Measurements from ENCODE around the gene SEPTIN12.

The SEPTIN12 gene, protein sequence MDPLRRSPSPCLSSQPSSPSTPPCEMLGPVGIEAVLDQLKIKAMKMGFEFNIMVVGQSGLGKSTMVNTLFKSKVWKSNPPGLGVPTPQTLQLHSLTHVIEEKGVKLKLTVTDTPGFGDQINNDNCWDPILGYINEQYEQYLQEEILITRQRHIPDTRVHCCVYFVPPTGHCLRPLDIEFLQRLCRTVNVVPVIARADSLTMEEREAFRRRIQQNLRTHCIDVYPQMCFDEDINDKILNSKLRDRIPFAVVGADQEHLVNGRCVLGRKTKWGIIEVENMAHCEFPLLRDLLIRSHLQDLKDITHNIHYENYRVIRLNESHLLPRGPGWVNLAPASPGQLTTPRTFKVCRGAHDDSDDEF

DNA sequence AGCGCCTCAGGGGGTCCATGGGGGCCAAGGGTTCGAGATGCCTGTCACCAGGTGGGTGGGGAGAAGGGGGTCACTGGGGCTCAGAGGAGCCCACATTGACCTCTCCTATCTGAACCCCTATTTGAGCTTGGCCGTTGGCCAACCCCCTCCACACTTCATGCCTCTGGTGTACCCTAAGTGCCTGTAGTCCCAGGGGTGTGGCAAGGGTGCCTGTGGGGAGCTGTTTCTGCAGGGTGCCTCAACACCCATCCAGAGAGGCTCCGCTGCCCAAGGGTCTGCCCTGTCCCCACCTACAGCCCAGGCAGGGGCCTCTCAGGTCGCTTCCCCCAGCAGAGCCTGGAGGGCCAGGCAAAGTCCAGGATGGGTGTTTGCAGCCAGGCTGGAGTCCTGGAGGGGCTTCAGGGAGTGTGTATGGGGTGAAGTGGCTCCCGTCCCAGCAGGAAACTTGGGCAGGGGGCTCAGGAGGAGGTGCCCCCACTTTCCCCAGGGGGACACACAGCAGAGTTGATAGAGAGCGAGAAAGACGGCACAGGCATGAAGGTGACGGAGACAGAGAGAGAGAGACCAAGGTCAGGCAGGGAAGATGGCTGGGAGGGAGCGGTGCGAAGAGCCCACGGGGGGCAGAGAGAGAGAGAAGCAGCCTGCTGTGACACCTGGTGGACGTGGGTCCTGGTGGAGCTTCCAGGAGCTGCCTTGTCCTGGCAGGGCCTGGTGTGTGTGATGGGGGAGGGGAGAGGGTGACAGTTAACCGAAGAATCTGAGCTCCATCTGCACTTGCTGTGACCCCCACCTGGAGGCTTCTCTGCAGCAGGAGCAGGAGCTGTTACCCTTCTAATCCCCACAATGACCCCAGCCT, at the start of gene SEPTIN12:
SEPTIN12 (minus strand) TSS at position 719 of the 856 bp plus-strand sequence; CDS start at position 19, 700 bp downstream.
- DNase-seq, result no peak

DNA sequence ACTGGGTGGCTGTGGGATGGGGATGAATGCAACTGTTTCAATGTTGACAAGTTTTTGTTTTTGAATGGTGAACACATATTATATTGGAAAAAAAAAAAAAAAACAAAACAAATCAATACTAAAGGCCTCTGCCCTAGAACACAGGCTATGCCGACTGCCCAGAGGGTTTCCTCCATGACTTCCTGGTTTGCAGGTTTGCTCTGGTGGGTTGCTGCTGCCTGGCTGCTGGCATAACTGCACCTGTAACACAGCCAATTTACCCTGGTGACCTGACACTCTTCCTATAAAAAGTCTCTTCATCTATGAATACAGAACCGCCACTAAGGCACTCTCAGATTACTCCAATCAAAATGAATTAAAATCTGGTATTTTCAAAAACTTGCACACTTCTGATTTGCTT, 48.6 kb upstream of the SEPTIN12 start:
- DNase-seq, result no peak

DNA sequence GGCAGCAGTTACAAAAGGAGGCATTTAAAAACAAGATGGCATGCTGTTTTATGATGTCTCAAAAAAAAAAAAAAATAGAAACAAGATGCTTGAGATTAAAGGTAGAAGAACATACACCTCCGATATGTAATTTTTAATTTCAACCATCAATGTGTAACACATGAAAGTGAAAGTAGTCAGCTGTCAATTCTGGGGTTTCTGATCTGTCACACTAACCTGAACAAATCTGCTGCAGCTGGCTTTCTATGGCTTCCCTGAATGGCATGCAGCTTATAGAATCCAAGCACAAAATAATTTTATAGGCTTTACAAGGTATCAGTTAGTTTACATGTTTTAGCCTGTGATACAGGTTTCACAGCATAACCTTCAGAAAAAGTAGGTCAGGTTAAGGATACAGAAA, 45.4 kb upstream of the SEPTIN12 start:
- DNase-seq, result no peak

DNA sequence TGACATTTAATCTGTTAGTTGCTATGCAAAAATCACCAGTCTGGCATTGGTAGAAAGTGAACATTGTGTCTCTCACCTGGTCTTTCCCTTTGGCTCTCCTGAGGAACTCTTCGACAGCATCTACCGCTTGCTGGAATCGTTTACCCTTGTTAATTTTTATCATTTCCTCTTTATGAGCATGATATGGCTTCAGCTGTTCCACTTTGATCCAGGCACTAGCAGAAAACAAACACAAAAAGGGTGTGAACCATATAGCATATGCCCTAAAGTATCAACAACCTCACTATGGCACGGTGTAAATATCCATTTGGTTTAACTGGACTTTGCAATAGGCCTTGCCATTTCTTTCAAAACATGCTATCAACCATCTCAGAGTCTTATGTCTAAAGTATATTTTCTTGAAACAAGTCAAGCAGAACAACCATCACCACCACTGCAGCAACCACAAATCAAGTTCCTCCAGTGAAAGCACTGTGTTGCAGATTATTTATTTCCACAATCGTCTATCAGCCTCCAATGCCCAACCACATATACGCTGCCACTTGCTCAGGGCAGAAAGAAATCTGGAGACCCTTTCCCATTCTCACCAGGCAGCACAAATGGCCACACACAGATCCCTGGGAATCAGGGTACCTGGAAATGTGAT, 44.7 kb upstream of the SEPTIN12 start:
- DNase-seq, result no peak

DNA sequence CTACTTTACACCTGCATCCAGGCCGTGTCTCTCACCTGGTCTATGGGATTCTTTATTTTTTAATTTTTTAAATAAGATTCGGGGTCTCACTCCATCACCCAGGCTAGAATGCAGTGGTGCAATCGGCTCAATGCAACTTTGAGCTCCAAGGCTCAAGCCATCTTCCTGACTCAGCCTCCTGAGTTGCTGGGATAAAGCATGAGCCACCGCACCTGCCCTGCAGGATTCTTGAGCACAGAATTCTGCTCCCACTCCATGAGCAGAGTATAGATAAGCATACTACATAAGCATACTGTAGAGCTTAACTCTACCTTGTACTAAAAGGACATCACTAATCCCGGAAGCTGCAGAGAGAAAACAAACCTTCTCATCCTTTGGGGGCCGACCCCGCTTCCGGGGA, 43.5 kb upstream of the SEPTIN12 start:
- DNase-seq, result no peak

DNA sequence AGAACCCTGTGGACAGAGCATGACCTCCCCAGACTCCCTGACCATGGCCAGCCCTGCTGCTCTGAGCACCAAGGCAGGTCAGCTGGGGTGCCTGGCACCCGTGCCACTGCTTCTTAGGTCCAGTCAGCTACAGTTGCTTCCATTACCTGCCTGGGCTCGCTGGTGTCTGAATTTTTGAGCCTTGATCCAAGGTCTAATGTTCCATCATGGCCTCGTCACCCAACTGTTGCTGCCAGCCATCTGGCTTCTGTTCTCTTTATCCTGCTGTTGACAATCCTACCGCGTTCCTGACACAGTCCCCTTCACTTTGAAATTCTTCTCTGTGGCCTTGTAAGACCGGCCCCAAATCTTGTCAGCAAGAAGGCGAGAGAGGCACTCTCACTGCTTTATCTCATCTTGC, 42.3 kb upstream of the SEPTIN12 start:
- DNase-seq, result no peak

DNA sequence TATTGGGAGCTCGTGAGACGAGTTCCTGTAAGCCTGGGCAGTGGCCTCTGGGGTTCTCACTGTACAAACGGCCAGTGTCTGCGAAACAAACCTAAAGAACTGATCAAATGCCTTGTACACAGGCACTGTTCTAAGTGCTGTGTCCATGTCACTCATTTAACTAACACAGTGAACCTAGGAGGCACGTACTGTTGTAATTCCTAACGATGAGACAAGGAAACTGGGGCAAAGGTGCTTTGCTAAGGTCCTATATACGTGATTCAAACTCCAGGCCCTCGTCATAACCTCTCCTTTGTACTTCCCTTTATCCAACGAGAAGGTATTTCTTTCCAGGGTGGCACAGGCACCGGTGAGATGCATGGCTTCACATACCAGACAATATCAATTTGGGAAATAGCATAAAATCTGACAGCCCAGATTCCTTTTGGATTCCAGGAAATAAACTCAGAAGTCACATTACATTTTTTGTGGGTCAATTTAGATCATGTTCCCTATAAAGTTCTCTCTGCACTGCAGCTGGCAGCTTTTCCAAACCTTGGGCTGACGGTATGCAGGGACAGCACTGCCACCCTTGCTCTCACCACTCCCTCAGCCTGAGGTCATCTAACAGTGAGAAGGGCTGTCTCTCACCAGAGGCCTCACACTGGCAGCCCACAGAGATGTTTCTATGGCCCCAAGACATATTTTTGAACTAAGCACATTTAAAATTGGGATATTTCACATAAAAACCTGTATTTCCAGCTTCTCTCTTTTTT, 40.6 kb upstream of the SEPTIN12 start:
- no peak for DNase-seq

DNA sequence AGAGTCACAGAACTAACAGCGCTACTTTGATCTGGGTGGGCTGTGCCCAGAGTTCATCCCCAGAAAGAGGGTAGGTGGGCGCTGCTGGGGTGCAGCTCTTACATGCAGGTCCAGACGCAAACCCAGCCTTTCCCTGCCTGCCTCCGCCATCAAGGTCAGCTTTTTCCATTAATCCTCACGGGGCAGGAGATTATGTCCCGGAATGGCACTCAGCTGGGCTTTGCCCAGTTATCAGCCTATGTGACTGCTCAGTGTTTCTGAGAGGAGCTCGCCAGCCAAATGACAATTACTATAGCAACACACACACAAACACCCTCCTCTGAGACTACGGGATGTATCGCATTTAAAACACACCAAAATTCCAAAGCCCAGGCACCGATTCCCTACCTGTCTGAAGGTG, 38.8 kb upstream of the SEPTIN12 start:
- DNase-seq, result no peak

DNA sequence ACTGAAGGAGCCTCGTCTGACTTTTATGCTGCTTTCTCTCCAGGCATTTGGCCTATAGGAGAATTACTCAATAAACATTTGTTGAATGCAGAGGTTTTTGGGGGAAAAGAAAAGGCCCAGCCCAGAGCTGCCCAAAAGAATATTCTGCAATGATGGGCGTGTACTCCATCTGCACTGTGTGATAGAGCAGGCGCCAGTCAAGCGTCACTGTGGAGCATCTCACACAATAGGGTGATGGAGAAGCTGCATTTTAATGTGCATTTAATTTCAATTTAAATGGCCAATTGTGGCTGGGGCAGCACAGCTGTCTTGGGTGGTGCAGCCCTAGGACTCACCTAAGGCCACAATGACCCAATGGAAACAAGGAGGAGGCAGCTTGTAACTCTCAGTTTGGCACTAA, 38.4 kb upstream of the SEPTIN12 start:
- DNase-seq, result no peak

DNA sequence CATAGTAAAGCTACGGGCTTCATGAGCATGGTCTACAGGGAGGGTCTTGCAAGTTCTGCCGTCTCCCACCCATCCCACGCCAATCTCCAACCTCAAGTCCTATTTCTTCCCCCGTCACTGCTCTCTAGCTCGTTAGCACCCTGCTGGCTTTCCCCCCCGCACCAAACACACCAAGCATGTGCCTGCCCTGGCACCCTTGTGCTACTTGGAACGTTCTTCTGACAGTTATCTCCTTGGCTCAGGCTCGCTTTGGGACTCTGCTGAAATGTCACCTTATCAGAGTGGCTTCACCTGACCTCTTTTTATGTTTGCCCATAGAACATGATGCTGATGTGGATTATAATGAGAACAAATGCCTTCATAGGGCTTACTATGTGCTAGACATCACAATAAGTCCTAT, 37.1 kb upstream of the SEPTIN12 start:
- no peak for DNase-seq

DNA sequence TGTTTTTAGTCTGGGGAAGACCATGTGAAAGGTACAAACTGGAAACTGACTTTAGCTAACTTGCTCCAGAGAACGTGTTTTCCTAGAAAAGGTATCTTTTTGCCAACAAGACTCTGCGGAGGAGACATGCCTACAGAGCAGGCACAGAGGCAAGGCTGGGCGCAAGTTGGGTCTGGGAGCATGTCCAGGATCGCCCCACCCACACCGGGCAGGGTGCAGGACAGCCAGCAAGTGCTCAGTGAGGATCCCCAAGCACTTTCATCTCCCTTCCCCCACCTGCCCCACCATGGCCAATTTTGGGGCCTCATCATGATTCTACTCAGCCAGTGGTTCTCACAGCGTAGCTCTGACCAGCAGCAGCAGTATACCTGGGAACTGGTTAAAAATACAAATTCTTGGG, 32.5 kb upstream of the SEPTIN12 start:
- DNase-seq, result no peak

DNA sequence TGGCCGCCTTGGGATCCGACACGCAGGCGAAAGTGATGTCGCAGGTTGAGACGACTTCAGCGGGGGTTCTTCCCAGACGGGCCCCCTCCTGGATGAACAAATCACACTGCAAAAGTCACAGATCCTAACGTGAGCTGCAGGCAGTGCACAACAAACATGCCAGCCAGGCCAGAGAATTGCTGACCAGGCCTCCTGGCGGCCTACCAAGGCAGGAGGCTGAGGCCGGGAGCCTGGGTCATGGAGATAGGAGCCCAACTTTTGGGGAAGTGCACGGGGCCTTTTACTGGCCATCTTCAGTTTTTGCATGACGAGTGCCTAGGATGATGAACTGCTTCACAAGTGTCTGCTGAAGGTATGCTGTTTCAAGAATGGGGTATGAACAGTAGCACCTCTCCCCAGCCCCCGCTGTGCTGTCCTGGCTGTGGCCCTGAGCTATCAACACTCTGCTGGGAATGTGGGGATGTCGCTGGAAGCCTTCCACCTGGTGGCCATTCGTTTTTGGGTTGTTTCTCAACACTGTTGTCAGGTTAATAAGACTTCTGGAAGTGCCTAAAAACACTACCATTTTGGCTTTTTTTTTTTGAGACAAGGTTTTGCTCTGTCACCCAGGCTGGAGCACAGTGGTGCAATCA, 26.5 kb upstream of the SEPTIN12 start:
- DNase-seq, result no peak

DNA sequence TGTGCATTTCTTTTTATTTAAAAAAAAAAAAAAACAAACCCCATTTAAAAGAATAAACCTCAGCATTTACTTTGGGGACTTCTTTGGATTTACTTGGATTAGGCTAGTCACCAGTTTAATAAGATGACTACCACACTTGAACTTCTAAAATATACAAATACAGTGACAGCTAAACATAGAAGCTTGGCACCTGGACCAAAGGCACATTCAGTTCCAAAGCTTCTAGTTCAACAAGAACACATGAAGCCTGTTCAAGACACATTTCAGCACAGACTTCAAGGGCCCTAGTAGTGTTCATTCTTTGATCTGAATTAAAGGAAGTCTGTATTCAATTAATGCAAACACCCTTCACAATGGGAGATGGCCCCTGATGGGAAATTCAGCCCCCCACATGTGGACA, 25.9 kb upstream of the SEPTIN12 start:
- DNase-seq, result no peak

DNA sequence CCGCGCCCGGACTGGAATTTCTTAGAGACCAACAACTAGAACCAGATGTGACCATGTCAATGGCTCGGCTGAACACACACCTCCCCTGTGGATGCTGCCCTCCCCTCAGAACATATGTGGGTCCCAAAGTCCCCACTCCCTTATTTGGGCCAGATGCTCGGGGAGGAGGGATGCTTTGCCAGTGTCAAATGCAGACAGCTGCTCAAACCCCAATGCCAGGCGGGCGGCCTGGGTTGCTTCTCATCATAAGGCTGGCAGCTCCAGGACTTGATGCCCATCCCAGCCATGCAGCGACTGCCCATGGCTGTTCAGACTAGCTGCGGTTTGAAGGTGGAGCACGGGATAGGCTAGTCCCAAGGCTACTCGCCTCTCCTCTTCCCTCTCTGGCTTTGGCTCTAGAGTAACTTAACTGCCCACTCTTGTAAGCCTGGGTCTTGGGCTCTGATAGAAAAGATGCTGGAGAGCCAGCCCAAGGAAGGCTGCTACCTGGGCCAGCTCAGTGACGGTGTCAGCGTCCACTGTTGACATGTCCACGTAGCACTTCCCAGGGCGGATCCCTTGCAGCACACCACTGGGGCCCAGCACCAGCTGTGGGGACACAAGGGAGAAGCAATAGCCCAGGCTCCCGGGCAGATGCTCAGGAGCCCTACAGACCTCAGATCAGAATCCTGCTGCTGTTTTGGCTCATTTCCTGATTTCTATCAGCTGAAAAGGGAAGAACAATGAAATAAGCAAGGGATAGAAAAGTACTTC, 25.3 kb upstream of the SEPTIN12 start:
- DNase-seq, result no peak

DNA sequence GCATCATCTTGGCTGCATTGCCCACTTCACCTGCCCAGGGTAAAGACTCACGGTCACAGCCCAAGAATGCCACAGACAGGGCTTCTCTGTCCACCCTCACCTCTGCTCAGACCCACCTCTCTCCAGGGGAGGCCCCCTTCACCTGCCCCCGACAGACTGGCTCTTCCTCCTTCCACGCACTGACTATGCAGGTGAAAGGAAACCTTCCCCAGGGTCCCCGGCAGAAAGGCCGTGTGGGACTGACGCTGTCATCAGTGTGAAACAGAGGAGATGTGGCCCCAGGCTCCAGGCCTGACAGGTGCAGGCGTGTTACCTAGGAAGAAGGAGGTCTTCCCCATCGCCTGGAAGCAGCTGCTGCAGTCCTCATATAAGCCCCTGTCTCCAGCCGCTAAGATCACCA, 23.6 kb upstream of the SEPTIN12 start:
- DNase-seq, result no peak

DNA sequence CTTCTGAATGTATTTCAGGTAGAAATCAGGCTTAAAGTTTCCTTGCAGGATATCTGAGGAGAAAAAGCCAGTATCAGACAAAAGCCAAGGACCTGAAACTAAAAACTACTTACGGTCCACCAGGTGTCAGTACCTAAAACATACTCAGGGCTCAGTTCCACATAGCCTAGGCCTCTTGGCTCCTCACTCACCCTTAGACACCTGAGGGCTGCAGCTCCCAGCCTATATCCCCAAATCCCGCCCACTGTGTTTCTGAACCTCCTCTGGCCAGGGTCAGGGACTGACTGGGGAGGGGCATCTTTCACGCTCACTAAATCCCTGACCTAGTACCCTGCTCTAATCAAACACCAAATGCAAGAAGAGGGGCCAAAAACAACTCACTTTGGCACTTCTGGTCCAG, 23.1 kb upstream of the SEPTIN12 start:
- no peak for DNase-seq

DNA sequence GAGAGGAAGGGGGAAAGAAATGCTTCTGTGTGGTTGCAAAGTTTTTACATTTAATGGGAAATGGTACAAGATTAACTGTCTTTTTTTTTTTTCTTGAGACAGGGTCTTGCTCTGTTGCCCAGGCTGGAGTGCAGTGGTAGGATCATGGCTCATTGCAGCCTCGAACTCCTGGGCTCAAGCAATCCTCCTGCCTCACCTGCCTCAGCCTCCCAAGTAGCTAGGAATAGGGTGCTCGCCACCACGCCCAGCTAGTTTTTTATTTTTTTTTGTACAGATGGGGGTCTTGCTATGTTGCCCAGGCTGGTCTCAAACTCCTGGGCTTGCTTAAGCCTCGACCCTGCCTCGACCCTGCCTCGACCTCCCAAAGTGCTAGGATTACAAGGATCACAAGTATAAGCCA, 18.1 kb upstream of the SEPTIN12 start:
- no peak for DNase-seq

DNA sequence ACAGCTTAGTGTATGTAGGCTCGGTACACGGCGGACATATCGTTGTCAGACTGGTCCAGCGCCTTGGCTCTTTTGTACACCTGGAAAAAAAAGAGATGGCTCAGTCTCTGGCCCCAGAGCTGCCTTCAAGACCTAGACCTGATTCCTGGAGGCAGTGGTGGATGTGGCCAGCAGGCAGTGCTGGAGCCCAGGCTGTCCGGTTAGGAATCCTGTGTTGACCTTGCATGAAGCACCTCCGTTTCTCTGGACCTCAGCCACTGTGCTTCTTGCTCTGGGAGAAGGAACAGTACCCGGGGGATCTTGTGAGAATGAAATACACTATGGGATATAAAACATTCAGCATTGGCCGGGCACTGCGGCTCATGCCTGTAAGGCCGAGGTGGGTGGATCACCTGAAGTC, 17.1 kb upstream of the SEPTIN12 start:
- DNase-seq, result no peak

DNA sequence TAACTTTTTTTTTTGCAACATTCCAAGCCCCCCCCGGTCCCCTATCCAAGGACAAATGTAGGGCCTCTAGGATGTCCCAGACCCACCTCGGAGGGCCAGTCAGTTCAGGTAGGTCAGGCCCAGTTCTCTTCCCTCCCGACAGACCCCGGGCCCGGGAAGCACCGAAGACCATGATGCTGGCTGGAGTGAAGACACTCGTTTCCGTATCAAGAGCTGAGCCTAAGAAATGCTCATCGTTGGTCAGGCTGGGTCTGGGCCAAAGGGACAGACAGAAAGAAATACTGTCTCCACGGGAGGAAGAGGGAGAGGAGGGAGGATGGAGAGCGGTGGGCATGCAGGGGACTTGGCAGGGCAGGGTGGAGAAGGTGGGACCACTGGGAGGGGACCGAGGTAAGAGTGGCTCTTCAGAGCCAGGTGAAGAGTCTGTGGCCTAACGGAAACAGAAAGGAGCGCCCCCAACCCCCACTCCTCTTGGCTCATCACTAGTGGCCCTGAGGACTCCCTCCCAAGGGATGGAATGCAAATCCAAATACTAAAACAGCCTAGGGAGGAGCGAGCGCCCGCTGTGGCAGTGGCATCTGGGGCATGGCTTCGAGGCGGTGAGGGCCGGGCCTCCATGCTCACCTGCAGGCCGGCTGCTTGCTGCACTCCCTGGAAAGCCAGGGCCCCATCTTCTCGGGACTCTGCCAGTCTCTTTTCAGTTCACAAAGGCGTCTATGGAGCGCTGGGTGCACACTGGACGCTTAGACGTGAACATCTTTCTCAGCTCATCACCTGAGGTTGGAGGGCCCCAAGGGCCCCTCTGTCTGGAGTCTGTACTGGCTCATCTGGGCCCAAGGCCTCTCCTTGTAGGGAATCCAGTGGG, 16.0 kb upstream of the SEPTIN12 start:
- no peak for DNase-seq

DNA sequence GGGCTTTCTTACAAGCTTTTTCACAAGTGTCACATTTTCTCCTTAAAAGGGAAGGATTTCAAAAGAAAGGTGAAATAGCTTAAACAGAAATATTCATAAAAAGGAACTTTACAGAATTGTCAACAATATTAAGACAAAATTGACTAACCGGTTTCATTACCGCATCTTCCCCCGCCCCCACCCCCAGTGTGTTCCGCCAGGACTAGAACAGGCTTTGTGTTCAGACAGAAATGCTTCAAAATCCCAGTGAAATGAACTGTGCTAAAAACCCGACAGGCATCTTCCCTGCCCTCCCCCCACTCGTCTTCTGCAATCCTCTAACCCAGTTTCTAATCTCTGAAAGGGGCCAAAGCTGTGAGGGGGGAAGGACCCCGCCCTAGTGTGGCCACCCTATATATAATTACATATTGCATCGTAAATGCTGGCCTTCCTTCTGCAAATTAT, 15.3 kb upstream of the SEPTIN12 start:
- DNase-seq, result no peak

All from CD4-positive, alpha-beta T cell treated with Interferon gamma for 1 hour (primary cell).